Occipital lobe (tissue), 2 donors: ENCODE results near the gene HOXB3. TPM values are rescaled to one million over a fixed set of nuclear protein-coding genes. Genes with fewer than 3 reads are reported as not detected.

Source experiments
- DNase-seq: peaks from one replicate; lab custom pipeline; 2025; lab: John Stamatoyannopoulos, UW
- total RNA-seq: library from RNA; depleted of rRNA; stranded (reverse); fragments of >200 nt; gene quantifications from one replicate; pipeline ENCODE4 v1.2.3, GENCODE V29; 2014

Gene HOXB3
- total RNA-seq, 1 donor from 2014 or later: not detected

GRCh38 chr17:48613862-48614694 is 24.0 kb upstream of the HOXB3 start:
- no peak for DNase-seq

GRCh38 chr17:48612854-48613691 is 23.0 kb upstream of the HOXB3 start:
- no peak for DNase-seq

GRCh38 chr17:48612456-48612853 is 22.4 kb upstream of the HOXB3 start:
- no peak for DNase-seq

- DNase-seq: no peak
These were observed 21.8 kb upstream of the HOXB3 start for GRCh38 chr17:48611681-48612455.

GRCh38 chr17:48611213-48611612 is 21.2 kb upstream of the HOXB3 start:
- DNase-seq: no peak

GRCh38 chr17:48610282-48611211 is 20.5 kb upstream of the HOXB3 start, which contains the start of gene HOXB7:
HOXB7 (minus strand) TSS chr17:48611017; CDS start chr17:48610918, 99 bp downstream.
- no peak for DNase-seq

GRCh38 chr17:48609759-48610281 is 19.8 kb upstream of the HOXB3 start:
- DNase-seq: no peak

- no peak for DNase-seq
These were observed 19.0 kb upstream of the HOXB3 start for GRCh38 chr17:48609033-48609432.

- no peak for DNase-seq
These were observed 18.4 kb upstream of the HOXB3 start for GRCh38 chr17:48608494-48608834.

- DNase-seq: no peak
These were observed 17.0 kb upstream of the HOXB3 start for GRCh38 chr17:48606892-48607614.

- DNase-seq: no peak
These were observed 16.2 kb upstream of the HOXB3 start for GRCh38 chr17:48605991-48606891.

- no peak for DNase-seq
These were observed 15.4 kb upstream of the HOXB3 start for GRCh38 chr17:48605409-48605919.

GRCh38 chr17:48604770-48605329 is 14.8 kb upstream of the HOXB3 start, which contains the start of gene HOXB6:
HOXB6 (minus strand) TSS chr17:48604986; CDS start chr17:48598150, 6,836 bp downstream.
- no peak for DNase-seq

- no peak for DNase-seq
These were observed 14.1 kb upstream of the HOXB3 start for GRCh38 chr17:48603959-48604769.

GRCh38 chr17:48601539-48602425 is 11.7 kb upstream of the HOXB3 start:
- DNase-seq: no peak

- no peak for DNase-seq
These were observed 11.1 kb upstream of the HOXB3 start for GRCh38 chr17:48601207-48601538.
